GM23248 (cell line): ENCODE measurements around the gene MYL6B. TPM values are rescaled to one million over a fixed set of nuclear protein-coding genes. Genes with fewer than 3 reads are reported as not detected.

ENCODE experiments used
- DNase-seq: peaks from one replicate; pipeline ENCODE4 v3.0.0-alpha.2; 2015
- H2AFZ ChIP-seq: fragments of 200-600 bp; sonication (generic); 2 replicates; pipeline ENCODE4 v1.6.1; 2016; ENCODE audit warnings: antibody characterized with exemption
- H3F3A ChIP-seq: fragments of 200-600 bp; sonication (generic); 2 replicates; pipeline ENCODE4 v1.6.1; 2016; ENCODE audit warnings: mild to moderate bottlenecking, antibody characterized with exemption, mixed run types; ENCODE audit not compliant: insufficient read depth
- H3K27ac ChIP-seq: fragments of 200-600 bp; sonication (generic); 2 replicates; pipeline ENCODE4 v1.5.1; 2016; ENCODE audit warnings: mild to moderate bottlenecking
- H3K27me3 ChIP-seq: fragments of 200-600 bp; sonication (generic); replicated peaks from 2 replicates; pipeline ENCODE4 v1.6.1; 2016; ENCODE audit warnings: mild to moderate bottlenecking; ENCODE audit not compliant: insufficient read depth
- H3K36me3 ChIP-seq: fragments of 200-600 bp; sonication (generic); 2 replicates; pipeline ENCODE4 v1.6.1; 2016; ENCODE audit warnings: low read depth, mild to moderate bottlenecking
- H3K4me1 ChIP-seq: fragments of 200-600 bp; sonication (generic); 2 replicates; pipeline ENCODE4 v1.6.1; 2016; ENCODE audit warnings: mild to moderate bottlenecking; ENCODE audit not compliant: insufficient read depth
- H3K4me2 ChIP-seq: fragments of 200-600 bp; sonication (generic); one replicate; pipeline ENCODE4 v1.6.1; 2016; ENCODE audit warnings: mild to moderate bottlenecking; ENCODE audit not compliant: unreplicated experiment
- H3K4me3 ChIP-seq: fragments of 200-600 bp; sonication (generic); 2 replicates; pipeline ENCODE4 v1.5.1; 2016; ENCODE audit warnings: mild to moderate bottlenecking
- H3K79me2 ChIP-seq: fragments of 200-600 bp; sonication (generic); 2 replicates; pipeline ENCODE4 v1.6.1; 2016; ENCODE audit warnings: mild to moderate bottlenecking; ENCODE audit not compliant: insufficient read depth
- H3K9ac ChIP-seq: fragments of 200-600 bp; sonication (generic); 2 replicates; pipeline ENCODE4 v1.6.1; 2016; ENCODE audit warnings: mild to moderate bottlenecking
- H3K9me2 ChIP-seq: fragments of 200-600 bp; sonication (generic); 2 replicates; pipeline ENCODE4 v1.6.1; 2016; ENCODE audit warnings: mixed run types, mild to moderate bottlenecking, moderate library complexity; ENCODE audit not compliant: insufficient read depth
- H3K9me3 ChIP-seq: fragments of 200-600 bp; sonication (generic); one replicate; pipeline ENCODE4 v1.6.1; 2017; ENCODE audit warnings: low read depth
- H4K20me1 ChIP-seq: fragments of 200-600 bp; sonication (generic); 2 replicates; pipeline ENCODE4 v1.6.0; 2016; ENCODE audit not compliant: insufficient read depth
- EZH2 ChIP-seq: fragments of 200-600 bp; sonication (generic); IDR thresholded peaks from 2 replicates; pipeline ENCODE4 v1.6.1; 2018; ENCODE audit warnings: antibody characterized with exemption, mild to moderate bottlenecking; ENCODE audit not compliant: insufficient read depth, poor library complexity, severe bottlenecking
- EZH2phosphoT487 ChIP-seq: fragments of 200-600 bp; sonication (generic); IDR thresholded peaks from 2 replicates; pipeline ENCODE4 v1.6.1; 2018; ENCODE audit warnings: antibody characterized with exemption, moderate library complexity, mild to moderate bottlenecking, low read depth; ENCODE audit not compliant: insufficient read depth
- WGBS, 2 experiments: methylation state at CpG; one replicate each; pipeline ENCODE4 v1.1.6; 2015 to 2017; ENCODE audit warnings: low lambda C conversion rate in 2 of 2, low coverage in 1 of 2; ENCODE audit errors: missing lambda C conversion rate in 2 of 2; 5-methylcytosine and 5-hydroxymethylcytosine counted together
- in situ Hi-C: fragments of 300-500 bp; cut with MboI; formaldehyde crosslinking; loops from 2 replicates; pipeline ENCODE4 v1.15.0; 2020
- polyA plus RNA-seq: library from polyadenylated mRNA; unstranded; fragments of >200 nt; fragmentation: Nextera tagmentation; extraction: Ambion mirVana; gene quantifications from 2 replicates; pipeline ENCODE4 v1.2.1, GENCODE V29; 2016
- total RNA-seq: library from RNA; depleted of rRNA; stranded (reverse); fragments of >200 nt; shearing (Covaris generic); gene quantifications from 2 replicates; pipeline ENCODE4 v1.2.3, GENCODE V29; 2014

The MYL6B gene
- total and polyA plus RNA-seq, 2 experiments from 2014 or later = 53.2 to 72.8 TPM

GRCh38 chr12:56197921-56198635 is 45.7 kb downstream of the MYL6B start:
- Histone ChIP-seq H3K9me2 (no peaks in the 10 kb centered on the region), H3K4me1 (peaks cover 13% of the 10 kb centered on the region), H3K4me3 (no peak overlapping the region), H2AFZ (no peak overlapping the region), H3K9me3 (no peaks in the 10 kb centered on the region), H3K4me2 (no peak overlapping the region), H3K36me3 (no peaks in the 10 kb centered on the region), H3F3A (peaks cover 47% of the 10 kb centered on the region), H3K27ac (no peak overlapping the region), H3K79me2 (no peaks in the 10 kb centered on the region), H3K9ac (no peak overlapping the region), H4K20me1 (no peaks in the 10 kb centered on the region), H3K27me3 (no peaks in the 10 kb centered on the region)
- DNase-seq = no peak
- in situ Hi-C loops = no loop called here
- 93 to 94% methylated on average over 9 of the region's 9 CpGs for WGBS, 2 experiments
- no peak for TF ChIP-seq EZH2
- no peak for TF ChIP-seq EZH2phosphoT487

GRCh38 chr12:56198836-56199235 is 46.4 kb downstream of the MYL6B start:
- in situ Hi-C loops = no loop called here
- Histone ChIP-seq H2AFZ (no peak overlapping the region), H3K4me1 (peaks cover 13% of the 10 kb centered on the region), H3K9me3 (no peaks in the 10 kb centered on the region), H3K79me2 (no peaks in the 10 kb centered on the region), H3K4me2 (no peak overlapping the region), H3K4me3 (no peak overlapping the region), H3K9ac (no peak overlapping the region), H3F3A (peaks cover 47% of the 10 kb centered on the region), H3K36me3 (0 out of 2 replicates have a peak, but pooled peaks cover 1% of the 10 kb centered on the region), H3K27me3 (no peaks in the 10 kb centered on the region), H3K27ac (no peak overlapping the region), H3K9me2 (no peaks in the 10 kb centered on the region), H4K20me1 (no peaks in the 10 kb centered on the region)
- no peak for DNase-seq
- 20 to 29% methylated on average over 1 of the region's 1 CpG for WGBS, 2 experiments
- TF ChIP-seq EZH2 = no peak
- no peak for TF ChIP-seq EZH2phosphoT487

GRCh38 chr12:56202366-56202765 is 50.0 kb downstream of the MYL6B start:
- Histone ChIP-seq H3K9me2 (no peaks in the 10 kb centered on the region), H3K9me3 (no peaks in the 10 kb centered on the region), H4K20me1 (no peaks in the 10 kb centered on the region), H3K27me3 (no peaks in the 10 kb centered on the region), H3K4me3 (no peak overlapping the region), H3K9ac (no peak overlapping the region), H3K36me3 (peaks cover 31% of the 10 kb centered on the region), H2AFZ (no peak overlapping the region), H3K4me2 (no peak overlapping the region), H3F3A (peaks cover 43% of the 10 kb centered on the region), H3K79me2 (0 out of 2 replicates have a peak, but pooled peaks cover 5% of the 10 kb centered on the region), H3K4me1 (peaks cover 15% of the 10 kb centered on the region), H3K27ac (no peak overlapping the region)
- DNase-seq = no peak
- 57 to 62% methylated on average over 1 of the region's 1 CpG for WGBS, 2 experiments
- in situ Hi-C loops = no loop called here
- TF ChIP-seq EZH2 = no peak
- TF ChIP-seq EZH2phosphoT487 = no peak

- Histone ChIP-seq H3K4me3 (no peak overlapping the region), H3K9me2 (no peaks in the 10 kb centered on the region), H3K27ac (no peak overlapping the region), H3K9ac (no peak overlapping the region), H2AFZ (no peak overlapping the region), H3K4me2 (no peak overlapping the region), H3K27me3 (no peaks in the 10 kb centered on the region), H3K79me2 (0 out of 2 replicates have a peak, but pooled peaks cover 5% of the 10 kb centered on the region), H3K4me1 (peaks cover 17% of the 10 kb centered on the region), H4K20me1 (no peaks in the 10 kb centered on the region), H3K9me3 (no peaks in the 10 kb centered on the region), H3F3A (peaks cover 43% of the 10 kb centered on the region), H3K36me3 (peaks cover 36% of the 10 kb centered on the region)
- TF ChIP-seq EZH2 (no peak), EZH2phosphoT487 (no peak)
- 51 to 54% methylated on average over 2 of the region's 2 CpGs for WGBS, 2 experiments
- DNase-seq = no peak
- in situ Hi-C loops = no loop called here
Measured at GRCh38 chr12:56202838-56203237, 50.5 kb downstream of the MYL6B start.
